B cell (primary cell): Measurements from ENCODE around the gene CTBP2.

Source experiments
- EZH2 ChIP-seq: IDR thresholded peaks from 2 replicates; pipeline ENCODE4 v1.6.1; 2012; ENCODE audit warnings: borderline replicate concordance, low read depth, mild to moderate bottlenecking, moderate library complexity, low read length; ENCODE audit not compliant: insufficient read depth, poor library complexity, severe bottlenecking
- TF ChIP-seq, protein P1 (sequence below): fragments of 200-600 bp; IDR thresholded peaks from one replicate; pipeline ENCODE4 v1.8.0; 2022; ENCODE audit warnings: antibody characterized with exemption, mild to moderate bottlenecking

- TF ChIP-seq, protein P1, sequence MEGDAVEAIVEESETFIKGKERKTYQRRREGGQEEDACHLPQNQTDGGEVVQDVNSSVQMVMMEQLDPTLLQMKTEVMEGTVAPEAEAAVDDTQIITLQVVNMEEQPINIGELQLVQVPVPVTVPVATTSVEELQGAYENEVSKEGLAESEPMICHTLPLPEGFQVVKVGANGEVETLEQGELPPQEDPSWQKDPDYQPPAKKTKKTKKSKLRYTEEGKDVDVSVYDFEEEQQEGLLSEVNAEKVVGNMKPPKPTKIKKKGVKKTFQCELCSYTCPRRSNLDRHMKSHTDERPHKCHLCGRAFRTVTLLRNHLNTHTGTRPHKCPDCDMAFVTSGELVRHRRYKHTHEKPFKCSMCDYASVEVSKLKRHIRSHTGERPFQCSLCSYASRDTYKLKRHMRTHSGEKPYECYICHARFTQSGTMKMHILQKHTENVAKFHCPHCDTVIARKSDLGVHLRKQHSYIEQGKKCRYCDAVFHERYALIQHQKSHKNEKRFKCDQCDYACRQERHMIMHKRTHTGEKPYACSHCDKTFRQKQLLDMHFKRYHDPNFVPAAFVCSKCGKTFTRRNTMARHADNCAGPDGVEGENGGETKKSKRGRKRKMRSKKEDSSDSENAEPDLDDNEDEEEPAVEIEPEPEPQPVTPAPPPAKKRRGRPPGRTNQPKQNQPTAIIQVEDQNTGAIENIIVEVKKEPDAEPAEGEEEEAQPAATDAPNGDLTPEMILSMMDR = no peak
- no peak for TF ChIP-seq EZH2
Measured at GRCh38 chr10:125084614-125085257, 75.6 kb downstream of the CTBP2 start.
